Mesenchymal stem cell (in vitro differentiated cells and primary cell): ENCODE data around the gene CLEC12A.

Experiments
- DNase-seq: peaks from one replicate; pipeline ENCODE4 v3.0.0-alpha.2; 2013
- H2AFZ ChIP-seq: one replicate; pipeline ENCODE4 v1.6.1; 2013; ENCODE audit warnings: low read depth, mild to moderate bottlenecking, control low read depth, inconsistent platforms, low read length, moderate library complexity
- H2AK5ac ChIP-seq: 2 replicates; pipeline ENCODE4 v1.6.1; 2013; ENCODE audit warnings: low read length, moderate library complexity, mild to moderate bottlenecking, inconsistent platforms; ENCODE audit not compliant: severe bottlenecking
- H2BK120ac ChIP-seq: one replicate; pipeline ENCODE4 v1.6.1; 2013; ENCODE audit warnings: low read depth, mild to moderate bottlenecking, inconsistent platforms, low read length, moderate library complexity
- H2BK12ac ChIP-seq, 2 experiments: one replicate each; pipeline ENCODE4 v1.6.1; 2013; ENCODE audit warnings: inconsistent platforms in 2 of 2, low read length in 2 of 2, mild to moderate bottlenecking in 2 of 2, moderate library complexity in 2 of 2, control low read depth in 1 of 2
- H2BK15ac ChIP-seq: one replicate; pipeline ENCODE4 v1.6.1; 2013; ENCODE audit warnings: mild to moderate bottlenecking, low read depth, inconsistent platforms; ENCODE audit not compliant: poor library complexity, severe bottlenecking
- H2BK5ac ChIP-seq: 2 replicates; pipeline ENCODE4 v1.6.1; 2013; ENCODE audit warnings: low read depth, mild to moderate bottlenecking, low read length, control low read depth, inconsistent platforms; ENCODE audit not compliant: poor library complexity, severe bottlenecking
- H3K14ac ChIP-seq, 2 experiments: one replicate each; pipeline ENCODE4 v1.6.1; 2013; ENCODE audit warnings: inconsistent platforms in 2 of 2, low read length in 2 of 2, control low read depth in 1 of 2, mild to moderate bottlenecking in 1 of 2, moderate library complexity in 1 of 2
- H3K18ac ChIP-seq, 2 experiments: one replicate each; pipeline ENCODE4 v1.6.1; 2013; ENCODE audit warnings: inconsistent platforms in 2 of 2, low read length in 2 of 2, control low read depth in 1 of 2, low read depth in 1 of 2, mild to moderate bottlenecking in 1 of 2
- H3K23ac ChIP-seq, 2 experiments: one replicate each; pipeline ENCODE4 v1.6.1; 2013; ENCODE audit warnings: inconsistent platforms in 2 of 2, low read length in 2 of 2, mild to moderate bottlenecking in 2 of 2, moderate library complexity in 2 of 2, control low read depth in 1 of 2
- H3K27ac ChIP-seq: 2 replicates; pipeline ENCODE4 v1.5.1; 2013; ENCODE audit warnings: mild to moderate bottlenecking, moderate library complexity, low read length, control low read depth, inconsistent platforms; ENCODE audit not compliant: poor library complexity, severe bottlenecking
- H3K27me3 ChIP-seq, 2 experiments: 2 replicates each; pipeline versions ENCODE4 v1.6.1 to v1.7.0; 2013; ENCODE audit warnings: low read length in 2 of 2, mild to moderate bottlenecking in 2 of 2, moderate library complexity in 2 of 2, control low read depth in 1 of 2, inconsistent platforms in 1 of 2; ENCODE audit not compliant: control insufficient read depth in 1 of 2, insufficient read depth in 1 of 2
- H3K36me3 ChIP-seq, 2 experiments: 2 replicates each; pipeline versions ENCODE4 v1.6.1 to v1.7.0; 2013; ENCODE audit warnings: low read length in 2 of 2, control low read depth in 1 of 2, inconsistent platforms in 1 of 2, low read depth in 1 of 2, mild to moderate bottlenecking in 1 of 2; ENCODE audit not compliant: insufficient read depth in 2 of 2, control insufficient read depth in 1 of 2
- H3K4ac ChIP-seq, 2 experiments: one replicate each; pipeline ENCODE4 v1.6.1; 2013; ENCODE audit warnings: inconsistent platforms in 2 of 2, low read length in 2 of 2, mild to moderate bottlenecking in 2 of 2, moderate library complexity in 2 of 2, control low read depth in 1 of 2, low read depth in 1 of 2
- H3K4me1 ChIP-seq: 2 replicates; pipeline ENCODE4 v1.6.1; 2013; ENCODE audit warnings: low read depth, low read length, control low read depth; ENCODE audit not compliant: control insufficient read depth, insufficient read depth
- H3K4me2 ChIP-seq: 2 replicates; pipeline ENCODE4 v1.6.1; 2013; ENCODE audit warnings: low read length, mild to moderate bottlenecking, inconsistent platforms; ENCODE audit not compliant: poor library complexity, severe bottlenecking
- H3K4me3 ChIP-seq, 2 experiments: 2 replicates each; pipeline versions ENCODE4 v1.5.1 to v1.7.0; 2013; ENCODE audit warnings: low read length in 2 of 2, mild to moderate bottlenecking in 2 of 2, control low read depth in 1 of 2, low read depth in 1 of 2; ENCODE audit not compliant: insufficient read depth in 1 of 2
- H3K79me1 ChIP-seq: replicated peaks from 2 replicates; pipeline ENCODE4 v1.6.1; 2013; ENCODE audit warnings: mild to moderate bottlenecking, control low read depth, low read length, inconsistent platforms; ENCODE audit not compliant: poor library complexity, severe bottlenecking
- H3K9ac ChIP-seq: 2 replicates; pipeline ENCODE4 v1.7.0; 2013; ENCODE audit warnings: mild to moderate bottlenecking, low read length, moderate library complexity
- H3K9me3 ChIP-seq: 2 replicates; pipeline ENCODE4 v1.7.0; 2013; ENCODE audit warnings: mild to moderate bottlenecking, low read length; ENCODE audit not compliant: control insufficient read depth
- H4K8ac ChIP-seq: one replicate; pipeline ENCODE4 v1.6.1; 2013; ENCODE audit warnings: inconsistent platforms, mild to moderate bottlenecking, low read length, moderate library complexity
- H4K91ac ChIP-seq: one replicate; pipeline ENCODE4 v1.6.1; 2013; ENCODE audit warnings: mild to moderate bottlenecking, low read length, inconsistent platforms
- WGBS: methylation state at CpG from one replicate; pipeline ENCODE4 v1.1.7; 2013; ENCODE audit warnings: mixed read lengths; 5-methylcytosine and 5-hydroxymethylcytosine counted together

Gene CLEC12A

DNA sequence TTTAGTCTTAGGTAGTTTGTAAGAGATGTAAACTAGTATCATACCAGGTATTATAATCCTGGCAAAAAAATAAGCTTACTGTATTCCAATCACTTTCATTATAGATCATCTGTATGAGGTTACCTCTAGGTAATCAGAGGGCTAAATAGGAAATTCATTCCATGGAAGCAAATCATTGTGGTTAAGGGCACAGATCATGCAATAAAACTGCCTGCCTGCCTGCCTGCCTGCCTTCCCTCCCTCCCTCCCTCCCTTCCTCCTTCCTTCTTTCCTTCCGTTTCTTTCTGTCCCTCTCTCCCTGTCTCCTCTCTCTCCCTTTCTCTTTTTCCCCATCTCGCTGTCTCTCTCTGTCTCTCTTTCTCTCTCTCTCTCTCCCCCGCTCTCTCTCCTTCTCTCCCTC lies 56.1 kb downstream of the CLEC12A start:
- Histone ChIP-seq H3K27ac (no peak overlapping the region), H2BK15ac (no peak overlapping the region), H2AFZ (no peak overlapping the region), H3K4ac (no peak overlapping the region), H2BK5ac (no peak overlapping the region), H3K4me3 (no peak overlapping the region), H4K91ac (no peak overlapping the region), H3K23ac (no peak overlapping the region), H3K14ac (no peak overlapping the region), H4K8ac (no peak overlapping the region), H3K79me1 (no peaks in the 10 kb centered on the region), H3K4me1 (no peaks in the 10 kb centered on the region), H2AK5ac (no peak overlapping the region), H3K9ac (peak overlapping the region; percentile 47), H3K27me3 (no peaks in the 10 kb centered on the region), H3K18ac (no peak overlapping the region), H2BK12ac (no peak overlapping the region), H2BK120ac (no peak overlapping the region), H3K9me3 (no peaks in the 10 kb centered on the region), H3K4me2 (no peak overlapping the region), H3K36me3 (no peaks in the 10 kb centered on the region)
- no peak for DNase-seq
- 83% methylated on average over 3 of the region's 3 CpGs for WGBS

DNA sequence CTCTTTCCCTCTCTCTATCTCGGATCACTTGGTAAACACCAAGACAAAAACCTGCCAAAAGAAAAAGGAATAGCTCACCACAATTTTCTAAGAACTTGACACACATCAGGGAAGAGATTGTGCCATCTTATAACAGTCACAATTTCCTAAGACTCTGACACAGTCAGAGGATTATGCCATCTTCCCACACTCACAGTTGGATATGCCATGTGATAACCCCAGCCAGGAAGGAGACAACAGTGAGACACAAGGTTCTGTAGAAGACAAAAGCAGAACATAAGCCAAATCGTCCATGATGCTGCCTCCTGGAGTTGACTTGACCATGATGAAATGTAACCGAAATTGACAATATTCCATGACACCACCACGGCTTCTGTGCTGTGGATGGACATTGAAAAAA lies 56.5 kb downstream of the CLEC12A start:
- Histone ChIP-seq H3K14ac (no peak overlapping the region), H3K27me3 (no peaks in the 10 kb centered on the region), H3K23ac (no peak overlapping the region), H3K4me3 (no peak overlapping the region), H3K79me1 (no peaks in the 10 kb centered on the region), H3K4me1 (no peaks in the 10 kb centered on the region), H3K4me2 (no peak overlapping the region), H3K36me3 (no peaks in the 10 kb centered on the region), H3K4ac (no peak overlapping the region), H2BK12ac (no peak overlapping the region), H2AK5ac (no peak overlapping the region), H4K91ac (no peak overlapping the region), H3K18ac (no peak overlapping the region), H3K27ac (no peak overlapping the region), H3K9me3 (no peaks in the 10 kb centered on the region), H4K8ac (no peak overlapping the region), H2AFZ (no peak overlapping the region), H2BK5ac (no peak overlapping the region), H2BK120ac (no peak overlapping the region), H2BK15ac (no peak overlapping the region), H3K9ac (peak overlapping the region; percentile 47)
- peak; percentile 73 for DNase-seq
- 88% methylated on average over 3 of the region's 4 CpGs for WGBS

GRCh38 chr12:10030446-10030845 lies 59.2 kb downstream of the CLEC12A start, which contains the start of gene CLEC9A:
Gene CLEC9A, plus strand, starts transcription at chr12:10030682. Its CDS starts 22,006 bp downstream, at chr12:10052688.
- Histone ChIP-seq H2BK120ac (no peak within 1 kb of the TSS), H3K27ac (no peak within 1 kb of the TSS), H3K14ac (no peak within 1 kb of the TSS), H2BK5ac (no peak within 1 kb of the TSS), H2BK15ac (no peak within 1 kb of the TSS), H3K27me3 (no peaks in the 10 kb centered on the region), H3K4ac (peak within 1 kb of the TSS in 1 of 2 experiments; percentile 26), H3K9me3 (no peaks in the 10 kb centered on the region), H3K4me1 (no peaks in the 10 kb centered on the region), H4K8ac (peak within 1 kb of the TSS; percentile 5), H2AFZ (peak within 1 kb of the TSS; percentile 56), H3K79me1 (no peaks in the 10 kb centered on the region), H3K18ac (peak within 1 kb of the TSS in 1 of 2 experiments; percentile 86), H2BK12ac (peak within 1 kb of the TSS; percentile 42 to 54), H4K91ac (peak within 1 kb of the TSS; percentile 87), H3K23ac (no peak within 1 kb of the TSS), H2AK5ac (no peak within 1 kb of the TSS), H3K9ac (no peak within 1 kb of the TSS), H3K4me3 (no peak within 1 kb of the TSS), H3K36me3 (no peaks in the 10 kb centered on the region), H3K4me2 (no peak within 1 kb of the TSS)
- no peak for DNase-seq
- whole genome bisulfite sequencing = 96% methylated on average over 14 of the region's 14 CpGs

- peak overlapping the region in 1 of 2 experiments; percentile 26 for H3K4ac ChIP-seq
- H3K27ac ChIP-seq = no peak overlapping the region
- no peaks in the 10 kb centered on the region for H3K36me3 ChIP-seq
- no peak overlapping the region for H3K23ac ChIP-seq
- no peaks in the 10 kb centered on the region for H3K9me3 ChIP-seq
- H4K8ac ChIP-seq = peak overlapping the region; percentile 5
- no peaks in the 10 kb centered on the region for H3K4me1 ChIP-seq
- H3K14ac ChIP-seq = no peak overlapping the region
- H4K91ac ChIP-seq = peak overlapping the region; percentile 87
- H3K79me1 ChIP-seq = no peaks in the 10 kb centered on the region
- no peak overlapping the region for H3K4me2 ChIP-seq
- no peak overlapping the region for H2BK15ac ChIP-seq
- no peak overlapping the region for H2BK5ac ChIP-seq
- peak overlapping the region; percentile 42 to 54 for H2BK12ac ChIP-seq
- no peak overlapping the region for H3K9ac ChIP-seq
- peak overlapping the region; percentile 56 for H2AFZ ChIP-seq
- DNase-seq = peak; percentile 81
- 40% methylated on average over 4 of the region's 4 CpGs for WGBS
- no peaks in the 10 kb centered on the region for H3K27me3 ChIP-seq
- H2AK5ac ChIP-seq = no peak overlapping the region
- no peak overlapping the region for H3K4me3 ChIP-seq
- H2BK120ac ChIP-seq = no peak overlapping the region
- peak overlapping the region in 1 of 2 experiments; percentile 86 for H3K18ac ChIP-seq
These were observed 60.1 kb downstream of the CLEC12A start for GRCh38 chr12:10031321-10031720.
